Thymus (tissue), 11 donors: ENCODE results near the gene ZBED4. TPM values are rescaled to one million over a fixed set of nuclear protein-coding genes. Genes with fewer than 3 reads are reported as not detected.
A peak's percentile ranks its signal among the peaks of the same experiment; 100 is the strongest.

ENCODE experiments used
- DNase-seq, 9 donors: peaks; one replicate each; pipeline ENCODE4 v3.0.0-alpha.2; 2013; ENCODE audit warnings: low spot score in 9 of 9, low read depth in 6 of 9, missing footprints in 1 of 9
- H3K27ac ChIP-seq, 2 donors: one replicate each; pipeline ENCODE4 v1.5.1; 2013; ENCODE audit warnings: control low read depth in 1 of 2, low read depth in 1 of 2, low read length in 1 of 2, mild to moderate bottlenecking in 1 of 2, moderate library complexity in 1 of 2
- H3K27me3 ChIP-seq, 2 donors: one replicate each; pipeline ENCODE4 v1.5.1; 2013; ENCODE audit warnings: low read length in 1 of 2; ENCODE audit not compliant: control insufficient read depth in 2 of 2, insufficient read depth in 1 of 2
- H3K36me3 ChIP-seq, 2 donors: one replicate each; pipeline ENCODE4 v1.5.1; 2013; ENCODE audit warnings: low read length in 1 of 2, mild to moderate bottlenecking in 1 of 2, moderate library complexity in 1 of 2; ENCODE audit not compliant: control insufficient read depth in 2 of 2, insufficient read depth in 2 of 2
- H3K4me1 ChIP-seq, 2 donors: one replicate each; pipeline ENCODE4 v1.5.1; 2013; ENCODE audit warnings: low read length in 2 of 2; ENCODE audit not compliant: control insufficient read depth in 2 of 2, insufficient read depth in 2 of 2
- H3K4me3 ChIP-seq, 2 donors: one replicate each; pipeline ENCODE4 v1.5.1; 2013; ENCODE audit warnings: low read length in 2 of 2, control low read depth in 1 of 2, mild to moderate bottlenecking in 1 of 2
- H3K9me3 ChIP-seq, 2 donors: one replicate each; pipeline ENCODE4 v1.5.1; 2013; ENCODE audit warnings: low read length in 1 of 2, mild to moderate bottlenecking in 1 of 2; ENCODE audit not compliant: control insufficient read depth in 2 of 2, insufficient read depth in 1 of 2
- WGBS: extraction: QIAGEN DNeasy Blood & Tissue Kit; methylation state at CpG from one replicate; pipeline ENCODE4 v1.1.7; 2013; 5-methylcytosine and 5-hydroxymethylcytosine counted together
- polyA plus RNA-seq: library from polyadenylated mRNA; stranded (reverse); fragments of 200-250 nt; gene quantifications from one replicate; pipeline ENCODE4 v1.2.3, GENCODE V29; 2013
- total RNA-seq: library from RNA; stranded (reverse); fragments of 120-200 nt; gene quantifications from one replicate; pipeline ENCODE4 v1.2.4, GENCODE V29; 2013
- donor health status: healthy.

ZBED4 gene
- total and polyA plus RNA-seq, 2 donors = 6.4 to 9.9 TPM

- Histone ChIP-seq H3K27me3 (no peaks in the 10 kb centered on the region), H3K4me1 (peaks cover 22 to 24% of the 10 kb centered on the region in 2 donors), H3K36me3 (peaks cover 21 to 39% of the 10 kb centered on the region in 2 donors), H3K4me3 (no peak overlapping the region), H3K27ac (no peak overlapping the region), H3K9me3 (no peaks in the 10 kb centered on the region)
- WGBS = 98% methylated on average over 12 of the region's 12 CpGs
- DNase-seq = no peak
These were observed 62.0 kb downstream of the ZBED4 start for GRCh38 chr22:49915610-49916009.

DNA sequence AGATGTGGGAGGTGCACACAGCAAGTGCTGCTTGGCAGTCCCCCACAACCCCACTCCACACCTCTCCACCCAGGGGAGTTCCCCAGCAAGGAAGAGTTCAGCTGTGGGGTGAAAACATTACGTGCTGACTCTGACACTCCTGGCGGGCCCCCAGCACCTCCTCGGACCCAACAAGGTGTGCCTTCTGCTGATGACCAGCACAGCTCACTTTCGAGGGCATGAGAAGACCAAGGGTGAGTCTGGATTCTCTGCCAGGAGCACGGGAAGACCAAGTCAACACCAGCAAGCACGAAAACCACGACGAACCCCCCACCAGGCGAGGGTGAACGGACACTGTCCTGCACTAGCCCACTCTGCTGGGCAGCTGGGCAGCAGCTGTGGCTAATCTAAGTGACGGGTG lies 63.2 kb downstream of the ZBED4 start:
- DNase-seq = no peak
- peaks cover 21 to 38% of the 10 kb centered on the region in 2 donors for H3K36me3 ChIP-seq

DNA sequence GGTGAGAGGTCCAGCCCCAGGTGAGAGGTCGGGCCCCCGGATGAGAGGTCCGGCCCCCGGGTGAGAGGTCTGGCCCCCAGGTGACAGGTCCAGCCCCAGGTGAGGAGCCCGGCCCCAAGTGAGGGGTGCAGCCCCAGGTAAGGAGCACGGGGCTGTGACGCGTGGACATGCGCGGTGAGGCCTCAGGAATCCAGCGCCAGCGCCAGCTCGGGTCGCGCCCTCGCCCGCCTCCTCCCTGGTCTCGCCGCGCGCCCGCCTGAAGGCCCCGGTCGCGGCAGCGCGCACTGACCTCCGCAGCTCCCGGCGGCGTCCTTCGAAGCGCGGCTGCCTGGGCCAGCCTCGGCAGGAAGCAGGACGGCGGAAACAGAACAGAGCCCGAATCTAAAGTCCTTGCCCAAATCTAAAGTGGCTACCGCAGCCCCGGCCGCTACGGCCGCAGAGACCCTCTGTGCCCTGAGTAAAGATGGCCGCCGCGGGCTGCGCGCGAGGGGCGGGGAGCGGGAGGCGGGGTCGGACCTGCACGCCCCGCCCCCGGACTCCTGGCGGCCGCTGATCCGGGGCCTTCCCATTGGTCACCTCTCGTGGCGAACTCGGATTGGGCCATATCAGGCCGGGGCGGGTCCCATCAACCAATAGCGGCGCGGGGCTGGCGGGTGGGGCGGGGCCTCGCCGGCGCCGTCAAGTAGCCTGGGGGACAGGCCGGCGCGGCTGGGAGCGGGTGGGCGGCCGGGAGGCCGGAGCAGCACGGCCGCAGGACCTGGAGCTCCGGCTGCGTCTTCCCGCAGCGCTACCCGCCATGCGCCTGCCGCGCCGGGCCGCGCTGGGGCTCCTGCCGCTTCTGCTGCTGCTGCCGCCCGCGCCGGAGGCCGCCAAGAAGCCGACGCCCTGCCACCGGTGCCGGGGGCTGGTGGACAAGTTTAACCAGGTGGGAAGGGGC lies 64.6 kb downstream of the ZBED4 start, which contains the start of the genes ALG12 and CRELD2:
Gene ALG12 (minus strand): TSS at position 465 of the 937 bp plus-strand sequence. CDS start 4,673 bp downstream, outside the sequence.
Gene CRELD2 (plus strand): TSS at position 661 of the 937 bp plus-strand sequence. CDS start 136 bp downstream, at position 797.
- Histone ChIP-seq H3K4me3 (peak within 1 kb of the TSS; percentile 76 to 81), H3K27me3 (no peaks in the 10 kb centered on the region)

More for the DNA sequence above, 63.2 kb downstream of the ZBED4 start:
- Histone ChIP-seq H3K4me1 (peaks cover 22 to 24% of the 10 kb centered on the region in 2 donors), H3K27ac (no peak overlapping the region), H3K4me3 (no peak overlapping the region), H3K9me3 (no peaks in the 10 kb centered on the region), H3K27me3 (no peaks in the 10 kb centered on the region)
- 97% methylated on average over 11 of the region's 11 CpGs for WGBS

DNA sequence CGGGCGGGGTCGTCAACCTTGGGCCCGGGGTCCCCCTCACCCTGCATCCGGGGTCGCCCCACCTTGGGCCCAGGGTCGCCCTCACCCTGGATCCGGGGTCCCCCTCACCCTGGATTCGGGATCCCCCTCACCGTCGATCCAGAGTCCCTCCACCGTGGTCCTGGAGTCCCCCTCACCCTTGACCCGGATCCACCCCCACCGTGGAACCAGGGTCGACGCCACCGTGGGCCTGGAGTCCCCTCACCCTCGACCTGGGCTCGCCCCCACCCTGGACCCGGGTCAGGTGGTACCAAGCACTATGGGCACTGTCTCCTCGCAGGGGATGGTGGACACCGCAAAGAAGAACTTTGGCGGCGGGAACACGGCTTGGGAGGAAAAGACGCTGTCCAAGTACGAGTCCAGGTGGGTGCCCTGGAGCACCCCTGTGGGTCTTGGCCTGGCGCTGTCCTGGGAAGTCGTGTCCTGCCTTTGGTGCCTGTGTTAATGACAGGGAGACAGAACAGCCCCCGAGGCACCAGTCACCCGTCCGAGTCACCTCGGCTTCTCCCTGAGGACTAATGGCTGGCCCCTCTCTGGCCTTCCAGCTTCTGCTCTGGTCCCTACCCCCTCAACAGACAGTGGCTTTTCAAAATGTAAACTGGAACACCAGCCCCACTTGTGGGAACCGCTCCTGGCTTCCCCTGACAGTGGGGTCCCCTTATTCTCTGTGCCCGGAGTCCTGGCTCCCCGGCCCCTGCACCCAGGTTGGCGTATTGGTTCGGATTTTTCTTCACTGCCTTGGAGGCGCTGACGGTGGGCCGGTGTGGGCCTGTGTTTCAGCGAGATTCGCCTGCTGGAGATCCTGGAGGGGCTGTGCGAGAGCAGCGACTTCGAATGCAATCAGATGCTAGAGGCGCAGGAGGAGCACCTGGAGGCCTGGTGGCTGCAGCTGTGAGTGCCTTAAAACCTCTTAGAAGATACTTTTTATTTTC lies 65.6 kb downstream of the ZBED4 start:
- Histone ChIP-seq H3K27me3 (no peaks in the 10 kb centered on the region), H3K36me3 (peaks cover 6 to 16% of the 10 kb centered on the region in 2 donors), H3K27ac (peak overlapping the region in 1 of 2 donors; percentile 26), H3K9me3 (no peaks in the 10 kb centered on the region), H3K4me3 (peak overlapping the region; percentile 76 to 81), H3K4me1 (peaks cover 22 to 28% of the 10 kb centered on the region in 2 donors)
- peak in 1 of 9 donors; percentile 34 for DNase-seq
- 52% methylated on average over 47 of the region's 47 CpGs for WGBS

More for the DNA sequence above, 64.6 kb downstream of the ZBED4 start, which contains the start of the genes ALG12 and CRELD2:
- peaks cover 22 to 26% of the 10 kb centered on the region in 2 donors for H3K4me1 ChIP-seq
- DNase-seq = peak; percentile 83 to 97 (median 92)
- no peaks in the 10 kb centered on the region for H3K9me3 ChIP-seq
- peak within 1 kb of the TSS; percentile 75 to 81 for H3K27ac ChIP-seq
- peaks cover 7 to 24% of the 10 kb centered on the region in 2 donors for H3K36me3 ChIP-seq
- under 1% methylated on average over 103 of the region's 103 CpGs for WGBS

DNA sequence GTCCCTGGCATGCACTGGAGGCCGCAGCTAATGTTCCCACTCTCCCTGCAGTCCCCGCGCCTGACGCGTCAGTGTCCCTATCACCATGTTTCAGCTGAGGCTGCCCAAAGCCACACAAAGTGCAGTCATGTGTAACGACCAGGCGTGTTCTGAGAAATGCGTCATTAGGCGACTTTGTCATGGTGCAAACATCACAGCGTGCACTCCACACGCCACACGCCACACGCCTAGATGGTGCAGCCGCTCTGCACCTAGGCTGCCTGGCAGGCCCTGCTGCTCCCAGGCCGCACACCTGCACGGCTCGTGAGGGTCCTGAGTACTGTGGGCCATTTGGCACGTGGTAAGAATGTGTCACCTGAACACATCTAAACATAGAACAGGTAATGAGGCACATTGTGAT lies 67.2 kb downstream of the ZBED4 start:
- H3K36me3 ChIP-seq = peaks cover 6 to 16% of the 10 kb centered on the region in 2 donors
- DNase-seq = no peak
- WGBS = over 99% methylated on average over 18 of the region's 18 CpGs

GRCh38 chr22:49921508-49922278 lies 68.0 kb downstream of the ZBED4 start:
- no peak for DNase-seq
- peaks cover 32 to 47% of the 10 kb centered on the region in 2 donors for H3K4me1 ChIP-seq
- H3K27me3 ChIP-seq = no peaks in the 10 kb centered on the region
- no peaks in the 10 kb centered on the region for H3K9me3 ChIP-seq
- no peak overlapping the region for H3K27ac ChIP-seq
- 97% methylated on average over 35 of the region's 35 CpGs for WGBS
- peaks cover 6 to 16% of the 10 kb centered on the region in 2 donors for H3K36me3 ChIP-seq
- H3K4me3 ChIP-seq = no peak overlapping the region

More for the DNA sequence above, 67.2 kb downstream of the ZBED4 start:
- peaks cover 30 to 42% of the 10 kb centered on the region in 2 donors for H3K4me1 ChIP-seq
- no peak overlapping the region for H3K27ac ChIP-seq
- H3K27me3 ChIP-seq = no peaks in the 10 kb centered on the region
- H3K9me3 ChIP-seq = no peaks in the 10 kb centered on the region
- no peak overlapping the region for H3K4me3 ChIP-seq

GRCh38 chr22:49922484-49922883 lies 68.8 kb downstream of the ZBED4 start:
- no peak overlapping the region for H3K27ac ChIP-seq
- no peak for DNase-seq
- peaks cover 24 to 43% of the 10 kb centered on the region in 2 donors for H3K4me1 ChIP-seq
- no peaks in the 10 kb centered on the region for H3K9me3 ChIP-seq
- H3K36me3 ChIP-seq = peaks cover 6 to 19% of the 10 kb centered on the region in 2 donors
- 97% methylated on average over 22 of the region's 22 CpGs for WGBS
- no peak overlapping the region for H3K4me3 ChIP-seq
- no peaks in the 10 kb centered on the region for H3K27me3 ChIP-seq

DNA sequence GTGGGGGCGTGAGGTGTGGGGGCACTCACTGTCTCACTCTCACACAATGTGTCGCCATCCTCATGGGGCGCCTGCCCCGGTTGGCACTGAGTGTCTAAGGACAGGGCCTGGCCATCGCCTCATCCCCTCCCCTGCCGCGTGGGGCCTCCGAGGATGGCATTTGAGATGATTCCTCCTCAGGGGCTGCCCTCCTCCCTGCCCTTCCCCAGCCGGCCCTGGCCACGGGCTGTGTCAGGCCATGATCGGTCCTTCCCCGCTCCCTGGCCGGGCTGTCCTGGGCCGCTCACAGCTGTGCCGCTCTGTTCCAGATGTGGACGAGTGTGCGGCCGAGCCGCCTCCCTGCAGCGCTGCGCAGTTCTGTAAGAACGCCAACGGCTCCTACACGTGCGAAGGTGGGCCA lies 69.3 kb downstream of the ZBED4 start:
- 98% methylated on average over 25 of the region's 25 CpGs for WGBS
- no peak overlapping the region for H3K4me3 ChIP-seq
- DNase-seq = no peak
- peaks cover 6 to 23% of the 10 kb centered on the region in 2 donors for H3K36me3 ChIP-seq
- H3K27me3 ChIP-seq = no peaks in the 10 kb centered on the region
- peaks cover 23 to 39% of the 10 kb centered on the region in 2 donors for H3K4me1 ChIP-seq
- no peak overlapping the region for H3K27ac ChIP-seq
- H3K9me3 ChIP-seq = no peaks in the 10 kb centered on the region
